Measurements from ENCODE around the gene HEBP1.

The HEBP1 gene

GRCh38 chr12:12926571-12927071, 73.4 kb downstream of the HEBP1 start:
- peak; percentile 59 to 61 for DNase-seq (ENCODE audit: low read depth in 2 of 2)
- no peak overlapping the region for H3K4me3 ChIP-seq (replicated peaks in 1 of 2; ENCODE audit: low read depth in 2 of 2, low read length in 2 of 2)

DNA sequence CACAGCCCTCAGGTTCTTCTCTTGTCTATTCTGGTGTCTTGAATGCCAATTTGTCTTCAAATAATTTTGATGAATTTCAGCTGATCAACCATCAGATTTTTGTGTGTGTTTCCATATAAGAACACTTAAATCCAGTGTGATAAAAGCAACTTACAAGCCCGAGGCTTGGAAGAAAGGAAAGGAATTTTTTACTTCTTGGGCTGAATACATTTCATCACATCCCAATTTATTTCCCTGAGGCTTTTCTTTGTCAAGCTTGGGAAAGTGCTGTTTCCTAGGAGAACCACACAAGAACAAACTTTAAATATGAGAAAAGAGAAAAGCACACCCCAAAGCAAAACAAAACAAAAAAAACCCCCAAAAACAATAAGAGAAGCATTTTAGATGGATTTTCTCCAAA, 74.7 kb downstream of the HEBP1 start:
- no peak overlapping the region for H3K4me3 ChIP-seq (replicated peaks in 1 of 2; ENCODE audit: low read depth in 2 of 2, low read length in 2 of 2)
- TF ChIP-seq, protein P1, sequence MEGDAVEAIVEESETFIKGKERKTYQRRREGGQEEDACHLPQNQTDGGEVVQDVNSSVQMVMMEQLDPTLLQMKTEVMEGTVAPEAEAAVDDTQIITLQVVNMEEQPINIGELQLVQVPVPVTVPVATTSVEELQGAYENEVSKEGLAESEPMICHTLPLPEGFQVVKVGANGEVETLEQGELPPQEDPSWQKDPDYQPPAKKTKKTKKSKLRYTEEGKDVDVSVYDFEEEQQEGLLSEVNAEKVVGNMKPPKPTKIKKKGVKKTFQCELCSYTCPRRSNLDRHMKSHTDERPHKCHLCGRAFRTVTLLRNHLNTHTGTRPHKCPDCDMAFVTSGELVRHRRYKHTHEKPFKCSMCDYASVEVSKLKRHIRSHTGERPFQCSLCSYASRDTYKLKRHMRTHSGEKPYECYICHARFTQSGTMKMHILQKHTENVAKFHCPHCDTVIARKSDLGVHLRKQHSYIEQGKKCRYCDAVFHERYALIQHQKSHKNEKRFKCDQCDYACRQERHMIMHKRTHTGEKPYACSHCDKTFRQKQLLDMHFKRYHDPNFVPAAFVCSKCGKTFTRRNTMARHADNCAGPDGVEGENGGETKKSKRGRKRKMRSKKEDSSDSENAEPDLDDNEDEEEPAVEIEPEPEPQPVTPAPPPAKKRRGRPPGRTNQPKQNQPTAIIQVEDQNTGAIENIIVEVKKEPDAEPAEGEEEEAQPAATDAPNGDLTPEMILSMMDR (IDR thresholded peaks at IDR 0.05; ENCODE audit: low read depth, low read length) = no peak
- peak in 1 of 2 donors; percentile 73 for DNase-seq (ENCODE audit: low read depth in 2 of 2)

More at GRCh38 chr12:12926571-12927071, 73.4 kb downstream of the HEBP1 start:
- TF ChIP-seq, protein P1 (IDR thresholded peaks at IDR 0.05; ENCODE audit: low read depth, low read length) = no peak

Data from cardiac fibroblast (primary cell).